GM23248 (cell line): Measurements from ENCODE around the gene NCAN.

Source experiments
- EZH2 ChIP-seq: fragments of 200-600 bp; sonication (generic); IDR thresholded peaks from 2 replicates; pipeline ENCODE4 v1.6.1; 2018; ENCODE audit warnings: antibody characterized with exemption, mild to moderate bottlenecking; ENCODE audit not compliant: insufficient read depth, poor library complexity, severe bottlenecking
- EZH2phosphoT487 ChIP-seq: fragments of 200-600 bp; sonication (generic); IDR thresholded peaks from 2 replicates; pipeline ENCODE4 v1.6.1; 2018; ENCODE audit warnings: antibody characterized with exemption, moderate library complexity, mild to moderate bottlenecking, low read depth; ENCODE audit not compliant: insufficient read depth

DNA sequence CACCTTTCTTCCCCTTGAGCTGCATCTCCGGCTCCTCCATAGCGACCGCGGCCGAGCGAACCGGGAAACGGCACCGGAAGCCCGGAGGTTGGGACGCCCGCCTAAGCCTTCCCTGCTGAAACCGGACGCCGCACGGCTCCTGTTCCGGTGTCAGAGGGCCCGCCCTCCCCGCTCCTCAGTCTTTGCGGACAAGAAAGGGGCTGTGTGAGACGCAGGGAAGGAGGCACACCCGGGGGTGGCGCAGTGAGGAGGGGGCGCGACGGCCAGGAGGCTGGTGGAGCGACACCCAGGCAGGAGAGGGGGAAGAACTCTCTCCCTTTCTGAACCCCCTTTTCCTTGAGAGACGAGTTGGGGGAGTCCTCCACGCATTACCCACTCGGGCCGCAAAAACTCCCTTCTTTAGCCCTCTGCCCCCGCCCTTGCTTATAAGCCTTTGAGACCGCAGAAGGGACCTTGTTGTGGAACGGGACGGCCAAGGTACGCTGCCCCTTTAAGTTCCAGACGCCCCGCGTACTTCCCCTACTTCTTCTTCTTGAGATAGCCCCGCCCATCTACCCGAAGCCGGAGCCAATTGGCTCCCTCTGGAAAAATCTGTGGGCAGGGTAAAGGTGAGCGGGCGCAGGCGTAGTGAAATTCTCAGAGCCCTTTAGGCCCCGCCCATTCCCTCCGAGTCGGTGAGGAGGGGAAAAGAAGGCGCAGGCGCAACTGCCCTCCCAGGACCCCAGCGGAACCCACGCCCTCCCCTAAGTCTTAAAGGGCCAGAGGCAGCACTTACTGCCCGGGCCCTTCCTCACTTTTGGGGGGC lies 19.5 kb upstream of the NCAN start, which contains the start of the genes BORCS8 and RFXANK:
- TF ChIP-seq EZH2: no peak
- TF ChIP-seq EZH2phosphoT487: no peak
